Measurements from ENCODE around the gene MYNN. TPM values are rescaled to one million over a fixed set of nuclear protein-coding genes. Genes with fewer than 3 reads are reported as not detected.
"Not testable (repeated sequence)": the region's sequence is repeated elsewhere in the genome, so short reads cannot be mapped to it uniquely, and the experiment has no call there.

The MYNN gene
- total RNA-seq = 10 to 100 TPM; 15.1 to 16.2 TPM

DNA sequence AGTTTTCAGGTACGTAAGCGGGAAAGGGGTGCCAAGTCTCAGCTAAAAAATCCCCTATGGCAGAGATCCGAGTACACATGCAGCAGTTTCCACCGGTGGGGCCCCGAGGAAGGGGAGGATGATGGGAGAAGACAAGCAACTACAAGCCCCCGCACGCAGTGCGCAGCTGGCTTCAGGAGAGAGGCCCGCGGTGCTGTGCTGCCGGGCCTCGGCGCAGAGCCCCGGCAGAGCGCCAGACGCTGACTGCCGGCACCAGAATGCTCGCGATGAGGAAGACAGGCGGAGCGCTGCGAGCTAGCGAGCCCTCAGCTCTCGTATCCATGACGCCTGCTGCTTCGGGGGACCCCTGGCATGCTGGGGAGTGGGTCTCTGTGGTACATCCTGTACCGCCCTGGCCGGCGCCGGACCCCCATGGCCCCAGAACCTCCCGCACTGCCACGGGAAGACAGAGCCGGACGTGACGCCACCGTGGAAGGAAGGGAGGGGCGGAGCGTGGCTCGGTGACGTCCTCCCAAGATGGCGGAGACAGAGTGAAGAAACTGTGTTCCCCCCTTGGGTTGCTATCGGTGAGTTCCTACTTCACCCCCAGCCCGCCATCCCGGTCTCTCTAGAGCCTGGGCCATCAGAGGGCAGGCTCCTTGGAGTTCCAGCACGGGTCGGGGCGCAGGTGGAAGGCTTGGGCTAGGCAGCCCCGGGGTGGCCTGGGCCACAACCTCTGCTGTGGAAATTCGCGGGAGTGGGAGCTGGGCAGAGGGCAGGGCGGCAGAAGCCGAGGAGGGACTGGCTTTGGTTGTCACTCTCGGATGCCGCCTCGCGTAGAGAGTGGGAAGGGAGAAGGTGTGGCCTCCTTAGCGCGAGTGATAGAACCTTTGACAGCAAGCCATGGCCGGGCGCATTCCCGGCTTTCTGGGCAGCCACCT, at the start of gene MYNN:
TSS of gene MYNN (plus strand) at position 500 of the 920 bp plus-strand sequence. CDS start 900 bp downstream, outside the sequence.
- Mint-ChIP-seq H3K4me1 (ENCODE audit: low read depth) (peaks cover 48% of the 10 kb centered on the region), H3K27me3 (ENCODE audit: low read depth) (no peaks in the 10 kb centered on the region), H3K27ac (peak within 1 kb of the TSS; percentile 100), H3K4me3 (peak within 1 kb of the TSS; percentile 97 to 98), H3K36me3 (ENCODE audit: insufficient read depth in 2 of 2) (peaks cover 6 to 22% of the 10 kb centered on the region in 2 donors), H3K9me3 (no peaks in the 10 kb centered on the region)
- DNase-seq = peak; percentile 92 to 93
- ATAC-seq (replicated peaks in 1 of 2) = peak; percentile 84 to 88

DNA sequence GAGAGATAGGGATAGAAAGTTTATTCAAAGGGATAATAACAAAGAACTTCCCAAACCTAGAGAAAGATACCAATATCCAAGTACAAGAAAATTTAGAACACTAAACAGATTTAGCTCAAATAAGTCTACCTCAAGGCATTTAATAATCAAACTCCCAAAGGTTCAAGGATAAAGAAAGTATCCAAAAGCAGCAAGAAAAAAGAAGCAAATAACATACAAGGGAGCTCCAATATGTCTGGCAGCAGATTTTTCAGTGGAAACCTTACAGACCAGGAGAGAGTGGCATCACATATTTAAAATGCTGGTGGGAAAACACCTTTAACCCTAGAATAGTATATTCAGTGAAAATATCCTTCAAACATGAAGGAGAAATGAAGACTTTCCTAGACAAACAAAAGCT, 41.3 kb upstream of the MYNN start:
- ATAC-seq (replicated peaks in 1 of 2); DNase-seq; H3K4me3 Mint-ChIP-seq; H3K4me1 Mint-ChIP-seq (ENCODE audit: low read depth); H3K27ac Mint-ChIP-seq: not testable (repeated sequence)
- peaks cover 0 to 10% of the 10 kb centered on the region in 2 donors for H3K36me3 Mint-ChIP-seq (ENCODE audit: insufficient read depth in 2 of 2)
- H3K27me3 Mint-ChIP-seq (ENCODE audit: low read depth) = peaks cover 25% of the 10 kb centered on the region
- H3K9me3 Mint-ChIP-seq = peaks cover 10 to 16% of the 10 kb centered on the region in 2 donors

DNA sequence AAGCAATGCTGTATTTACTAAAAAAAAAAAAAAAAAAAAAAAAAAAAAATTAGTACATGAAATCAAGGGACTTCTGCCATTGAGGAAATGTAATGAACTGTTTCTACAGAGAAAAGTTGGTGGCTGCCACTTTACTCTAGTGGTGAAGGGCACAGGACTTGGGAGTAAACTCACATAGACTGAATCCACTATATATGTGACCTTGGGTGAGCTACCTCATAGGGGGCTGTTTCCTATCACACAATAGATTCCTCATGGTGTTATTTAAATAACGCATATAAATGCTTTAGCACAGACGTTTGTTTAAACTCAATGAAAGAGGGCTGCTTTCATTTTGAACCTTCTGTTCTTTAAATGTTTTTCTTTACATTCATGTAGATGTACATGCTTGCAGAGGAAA, 34.1 kb upstream of the MYNN start:
- ATAC-seq (replicated peaks in 1 of 2) (no peak), DNase-seq (no peak)
- H3K27ac Mint-ChIP-seq = no peak overlapping the region
- peaks cover 0 to 4% of the 10 kb centered on the region in 2 donors for H3K36me3 Mint-ChIP-seq (ENCODE audit: insufficient read depth in 2 of 2)
- no peaks in the 10 kb centered on the region for H3K27me3 Mint-ChIP-seq (ENCODE audit: low read depth)
- H3K4me3 Mint-ChIP-seq = no peak overlapping the region
- H3K9me3 Mint-ChIP-seq = peaks cover 7 to 15% of the 10 kb centered on the region in 2 donors
- H3K4me1 Mint-ChIP-seq (ENCODE audit: low read depth) = no peaks in the 10 kb centered on the region

DNA sequence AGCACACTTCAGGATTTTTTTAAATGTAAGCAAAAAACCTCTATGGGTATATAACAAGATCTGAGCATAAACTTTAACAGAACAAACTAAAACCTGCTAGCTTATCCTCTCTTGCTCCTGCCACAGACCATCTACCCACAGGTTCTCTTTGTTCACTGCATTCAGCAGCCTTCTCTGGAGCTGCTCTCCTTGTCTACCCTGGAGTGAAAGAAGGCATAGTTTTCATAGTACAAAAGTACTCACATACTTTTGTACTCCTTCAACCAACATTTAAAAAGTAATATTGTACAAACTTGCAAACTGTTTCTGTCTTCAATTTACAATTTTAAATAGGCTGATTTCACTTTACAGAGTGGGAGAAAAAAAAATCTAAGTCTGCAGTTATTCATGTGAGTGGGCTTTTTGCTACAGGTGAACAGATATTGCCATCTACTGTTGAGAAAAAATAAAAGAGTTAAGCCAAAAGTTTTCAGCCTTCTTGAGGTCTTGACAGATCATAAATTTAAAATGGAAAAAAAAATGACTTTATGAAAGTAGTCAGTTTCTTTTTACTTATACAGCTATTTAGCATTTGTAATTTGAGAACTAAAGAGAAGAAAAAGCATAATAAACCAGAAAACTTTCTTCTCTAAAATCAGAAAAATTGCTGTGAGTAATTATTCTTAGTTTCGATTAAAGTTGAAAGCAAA, 28.7 kb upstream of the MYNN start:
- peaks cover 17% of the 10 kb centered on the region for H3K4me1 Mint-ChIP-seq (ENCODE audit: low read depth)
- H3K27me3 Mint-ChIP-seq (ENCODE audit: low read depth) = peaks cover 29% of the 10 kb centered on the region
- no peaks in the 10 kb centered on the region for H3K9me3 Mint-ChIP-seq
- H3K4me3 Mint-ChIP-seq = no peak overlapping the region
- no peak overlapping the region for H3K27ac Mint-ChIP-seq
- no peak for DNase-seq
- H3K36me3 Mint-ChIP-seq (ENCODE audit: insufficient read depth in 2 of 2) = no peaks in the 10 kb centered on the region
- no peak for ATAC-seq (replicated peaks in 1 of 2)

GRCh38 chr3:169746924-169747323, 26.3 kb upstream of the MYNN start:
- peaks cover 17% of the 10 kb centered on the region for H3K4me1 Mint-ChIP-seq (ENCODE audit: low read depth)
- DNase-seq = no peak
- no peaks in the 10 kb centered on the region for H3K36me3 Mint-ChIP-seq (ENCODE audit: insufficient read depth in 2 of 2)
- H3K27me3 Mint-ChIP-seq (ENCODE audit: low read depth) = peaks cover 32% of the 10 kb centered on the region
- H3K4me3 Mint-ChIP-seq = no peak overlapping the region
- no peaks in the 10 kb centered on the region for H3K9me3 Mint-ChIP-seq
- H3K27ac Mint-ChIP-seq = no peak overlapping the region
- ATAC-seq (replicated peaks in 1 of 2) = no peak

DNA sequence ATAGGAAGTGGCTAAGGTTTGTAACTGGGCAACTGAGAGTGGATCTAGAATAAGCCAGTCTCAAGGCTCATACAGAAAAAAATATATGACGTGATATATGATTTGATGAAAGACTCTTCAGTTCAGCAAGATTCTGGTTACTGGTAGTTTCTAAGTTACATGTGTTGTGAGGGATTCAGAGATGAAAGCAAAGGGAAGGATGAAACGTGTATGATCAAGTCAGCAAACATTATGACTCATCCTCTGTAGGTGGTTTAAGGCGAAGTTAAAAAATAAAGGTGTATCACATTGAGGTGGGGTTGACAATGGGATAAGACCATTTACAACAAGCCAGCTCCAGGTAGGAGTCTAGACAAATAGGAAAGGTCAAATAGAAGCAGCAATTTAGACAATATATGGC, 24.5 kb upstream of the MYNN start:
- Mint-ChIP-seq H3K4me1 (ENCODE audit: low read depth) (peaks cover 17% of the 10 kb centered on the region), H3K4me3 (no peak overlapping the region), H3K36me3 (ENCODE audit: insufficient read depth in 2 of 2) (no peaks in the 10 kb centered on the region), H3K27ac (no peak overlapping the region), H3K9me3 (no peaks in the 10 kb centered on the region), H3K27me3 (ENCODE audit: low read depth) (peaks cover 36% of the 10 kb centered on the region)
- ATAC-seq (replicated peaks in 1 of 2) (peak; percentile 92 to 96), DNase-seq (no peak)

GRCh38 chr3:169750665-169751064, 22.5 kb upstream of the MYNN start:
- Mint-ChIP-seq H3K27me3 (ENCODE audit: low read depth) (peaks cover 36% of the 10 kb centered on the region), H3K4me3 (no peak overlapping the region), H3K9me3 (no peaks in the 10 kb centered on the region), H3K36me3 (ENCODE audit: insufficient read depth in 2 of 2) (no peaks in the 10 kb centered on the region), H3K4me1 (ENCODE audit: low read depth) (peaks cover 10% of the 10 kb centered on the region), H3K27ac (no peak overlapping the region)
- ATAC-seq (replicated peaks in 1 of 2) (no peak), DNase-seq (no peak)

DNA sequence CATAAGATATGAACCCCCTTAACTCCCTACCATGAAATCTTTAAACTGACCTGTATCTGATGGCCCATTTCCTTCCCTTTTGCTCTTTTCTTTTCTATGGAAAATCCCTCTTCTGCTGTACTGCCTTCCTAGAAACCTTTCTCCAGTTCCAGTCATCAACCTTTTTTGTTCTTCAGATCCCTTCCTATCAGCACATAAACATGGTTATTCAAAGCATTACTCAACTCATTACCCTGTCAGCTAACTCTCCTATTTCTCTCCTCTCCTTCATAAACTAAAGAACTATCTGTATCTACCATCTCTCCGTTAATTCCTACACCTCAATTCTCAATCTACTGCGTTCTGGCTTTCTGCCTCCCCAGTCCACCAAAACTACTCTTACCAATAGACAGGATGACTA, 21.3 kb upstream of the MYNN start:
- Mint-ChIP-seq H3K36me3 (ENCODE audit: insufficient read depth in 2 of 2) (no peaks in the 10 kb centered on the region), H3K4me1 (ENCODE audit: low read depth) (peaks cover 10% of the 10 kb centered on the region), H3K27ac (no peak overlapping the region), H3K27me3 (ENCODE audit: low read depth) (peaks cover 27% of the 10 kb centered on the region), H3K9me3 (peaks cover 0 to 2% of the 10 kb centered on the region in 2 donors), H3K4me3 (no peak overlapping the region)
- no peak for DNase-seq
- no peak for ATAC-seq (replicated peaks in 1 of 2)

- Mint-ChIP-seq H3K4me3 (no peak overlapping the region), H3K27ac (no peak overlapping the region), H3K9me3 (peaks cover 0 to 2% of the 10 kb centered on the region in 2 donors), H3K27me3 (ENCODE audit: low read depth) (peaks cover 7% of the 10 kb centered on the region), H3K4me1 (ENCODE audit: low read depth) (peaks cover 14% of the 10 kb centered on the region), H3K36me3 (ENCODE audit: insufficient read depth in 2 of 2) (no peaks in the 10 kb centered on the region)
- DNase-seq = no peak
- ATAC-seq (replicated peaks in 1 of 2) = no peak
Measured at GRCh38 chr3:169754711-169755110, 18.5 kb upstream of the MYNN start.

GRCh38 chr3:169755488-169755887, 17.7 kb upstream of the MYNN start:
- ATAC-seq (replicated peaks in 1 of 2) = no peak
- peaks cover 18% of the 10 kb centered on the region for H3K4me1 Mint-ChIP-seq (ENCODE audit: low read depth)
- no peaks in the 10 kb centered on the region for H3K36me3 Mint-ChIP-seq (ENCODE audit: insufficient read depth in 2 of 2)

DNA sequence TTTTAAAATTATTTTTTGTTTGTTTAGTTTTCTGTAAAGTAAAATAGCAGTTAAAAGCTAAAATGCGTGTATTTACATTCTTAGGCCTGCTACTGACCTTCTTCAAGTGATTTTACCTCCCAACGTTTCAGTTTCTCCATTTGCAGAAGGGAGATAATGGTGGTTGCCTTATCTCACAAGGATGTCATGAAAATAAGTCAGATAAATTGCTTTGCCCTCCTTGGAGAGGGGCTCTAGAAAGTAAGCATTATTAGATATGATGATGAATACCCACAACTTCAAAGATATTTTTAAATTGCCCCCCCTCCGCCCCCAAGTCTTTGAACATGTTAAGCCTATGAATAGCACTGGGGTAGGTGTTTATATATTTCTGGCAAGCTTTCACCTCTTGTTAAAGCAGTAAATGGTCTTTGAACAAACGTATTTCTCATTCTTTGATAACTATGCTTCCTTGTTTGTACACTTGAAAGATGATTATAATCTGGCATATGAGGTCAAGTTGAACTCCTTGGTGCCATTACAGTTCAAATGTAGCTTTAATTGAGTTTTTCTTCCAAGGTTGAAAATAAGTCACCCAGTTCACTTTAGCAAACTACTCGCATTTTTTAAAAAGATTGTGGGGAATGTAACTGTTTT, 14.7 kb upstream of the MYNN start:
- no peak for DNase-seq
- ATAC-seq (replicated peaks in 1 of 2) = no peak
- H3K4me1 Mint-ChIP-seq (ENCODE audit: low read depth) = peaks cover 18% of the 10 kb centered on the region
- H3K36me3 Mint-ChIP-seq (ENCODE audit: insufficient read depth in 2 of 2) = no peaks in the 10 kb centered on the region
- peaks cover 0 to 2% of the 10 kb centered on the region in 2 donors for H3K9me3 Mint-ChIP-seq
- H3K27me3 Mint-ChIP-seq (ENCODE audit: low read depth) = no peaks in the 10 kb centered on the region
- H3K4me3 Mint-ChIP-seq = no peak overlapping the region
- H3K27ac Mint-ChIP-seq = no peak overlapping the region

More at GRCh38 chr3:169755488-169755887, 17.7 kb upstream of the MYNN start:
- no peak overlapping the region for H3K4me3 Mint-ChIP-seq
- peaks cover 7% of the 10 kb centered on the region for H3K27me3 Mint-ChIP-seq (ENCODE audit: low read depth)
- peaks cover 0 to 2% of the 10 kb centered on the region in 2 donors for H3K9me3 Mint-ChIP-seq
- DNase-seq = no peak
- no peak overlapping the region for H3K27ac Mint-ChIP-seq

- Mint-ChIP-seq H3K4me3 (peak overlapping the region in 1 of 2 donors; percentile 31), H3K27ac (peak overlapping the region; percentile 29), H3K9me3 (peaks cover 0 to 2% of the 10 kb centered on the region in 2 donors), H3K4me1 (ENCODE audit: low read depth) (peaks cover 25% of the 10 kb centered on the region), H3K27me3 (ENCODE audit: low read depth) (no peaks in the 10 kb centered on the region), H3K36me3 (ENCODE audit: insufficient read depth in 2 of 2) (peaks cover 0 to 2% of the 10 kb centered on the region in 2 donors)
- peak in 1 of 2 donors; percentile 10 for DNase-seq
- peak; percentile 89 to 90 for ATAC-seq (replicated peaks in 1 of 2)
Measured at GRCh38 chr3:169759256-169759655, 13.9 kb upstream of the MYNN start.

GRCh38 chr3:169760479-169760878, 12.7 kb upstream of the MYNN start:
- H3K36me3 Mint-ChIP-seq (ENCODE audit: insufficient read depth in 2 of 2) = peaks cover 2 to 3% of the 10 kb centered on the region in 2 donors
- no peak overlapping the region for H3K4me3 Mint-ChIP-seq
- H3K27ac Mint-ChIP-seq = no peak overlapping the region
- peaks cover 33% of the 10 kb centered on the region for H3K4me1 Mint-ChIP-seq (ENCODE audit: low read depth)
- peaks cover 0 to 2% of the 10 kb centered on the region in 2 donors for H3K9me3 Mint-ChIP-seq
- no peak for ATAC-seq (replicated peaks in 1 of 2)
- no peak for DNase-seq
- no peaks in the 10 kb centered on the region for H3K27me3 Mint-ChIP-seq (ENCODE audit: low read depth)

Measured in activated T-cell treated with anti-CD3 and anti-CD28 coated beads, Interleukin-2, amount 50 U/mL, for 72 hours (primary cell).